Measurements from ENCODE around the gene TERB1.

- TF ChIP-seq ZNF704 (CRISPR knock-in tag; IDR thresholded peaks at IDR 0.05; ENCODE audit: borderline replicate concordance) (no peak), CTCF (CRISPR knock-in tag; IDR thresholded peaks at IDR 0.05) (no peak), UBTF (CRISPR knock-in tag; IDR thresholded peaks at IDR 0.05) (no peak), HIC2 (CRISPR knock-in tag; IDR thresholded peaks at IDR 0.05; ENCODE audit: low read depth) (no peak), ERF (CRISPR knock-in tag; IDR thresholded peaks at IDR 0.05) (no peak), DMTF1 (CRISPR knock-in tag; IDR thresholded peaks at IDR 0.05) (no peak), KDM5B (CRISPR knock-in tag; IDR thresholded peaks at IDR 0.05; ENCODE audit: borderline replicate concordance) (no peak), EED (CRISPR knock-in tag; IDR thresholded peaks at IDR 0.05) (no peak), ZNF225 (CRISPR knock-in tag; IDR thresholded peaks at IDR 0.05) (no peak), ZBTB4 (CRISPR knock-in tag; IDR thresholded peaks at IDR 0.05; ENCODE audit: borderline replicate concordance) (no peak), EZH2 (conservative IDR thresholded peaks at IDR 0.05; ENCODE audit: low read depth, low read length) (no peak), ZNF660 (CRISPR knock-in tag; IDR thresholded peaks at IDR 0.05; ENCODE audit: borderline replicate concordance, low read depth) (no peak), TARDBP (CRISPR knock-in tag; IDR thresholded peaks at IDR 0.05) (no peak), MAFF (IDR thresholded peaks at IDR 0.05; ENCODE audit: low read depth, low read length) (no peak)
These were observed 89.8 kb downstream of the TERB1 start for GRCh38 chr16:66711581-66711980.
